Heart left ventricle (tissue), 13 donors: Measurements from ENCODE around the gene RPTOR.

Experiments
- POLR2A ChIP-seq, 2 donors: fragments of 450-650 bp; IDR thresholded peaks; one replicate each; pipeline ENCODE4 v1.6.1; 2017; ENCODE audit warnings: antibody characterized with exemption in 2 of 2, mild to moderate bottlenecking in 2 of 2, moderate library complexity in 2 of 2
- TF ChIP-seq, protein P1 (sequence below), 12 donors: fragments of 200-600 bp; sonication (generic) in 4 of 12; IDR thresholded peaks; one replicate each; pipeline versions ENCODE4 v1.5.0 to v1.8.0; 2018 to 2022; ENCODE audit warnings: antibody characterized with exemption in 12 of 12, mild to moderate bottlenecking in 5 of 12
- donor health status: ischemic (EF 13 %, LVEDD 7.1; RV severe dilation, severe dysfunction).
- donor health status: DM: no; HTN: yes; CAD: no.
- donor health status: DM: no; HTN: no; CAD: no.
- donor health status: ischemic (EF 25% LVEDD 6.9; RV normal size, moderate dysfunction).
- donor health status: ischemic (EF 25% LVEDD 5.7; RV mildly dilated, moderate dysfunction).
- donor health status: ischemic (EF 35%, LVEDD 5.7; RV mildly dilated, moderate dysfunction).
- donor health status: nonischemic (EF 11% LVEDD 7.7; RV severe dilation, severe dysfunction).
- donor health status: DM: yes; HTN: yes; CAD: no.
- donor health status: PGD.
- donor health status: ischemic (EF 29% LVEDD 5.4; RV normal size, mild dysfunction).
- donor health status: nonischemic (EF 23%, LVEDD 6.1; RV moderate dilation, normal function).

DNA sequence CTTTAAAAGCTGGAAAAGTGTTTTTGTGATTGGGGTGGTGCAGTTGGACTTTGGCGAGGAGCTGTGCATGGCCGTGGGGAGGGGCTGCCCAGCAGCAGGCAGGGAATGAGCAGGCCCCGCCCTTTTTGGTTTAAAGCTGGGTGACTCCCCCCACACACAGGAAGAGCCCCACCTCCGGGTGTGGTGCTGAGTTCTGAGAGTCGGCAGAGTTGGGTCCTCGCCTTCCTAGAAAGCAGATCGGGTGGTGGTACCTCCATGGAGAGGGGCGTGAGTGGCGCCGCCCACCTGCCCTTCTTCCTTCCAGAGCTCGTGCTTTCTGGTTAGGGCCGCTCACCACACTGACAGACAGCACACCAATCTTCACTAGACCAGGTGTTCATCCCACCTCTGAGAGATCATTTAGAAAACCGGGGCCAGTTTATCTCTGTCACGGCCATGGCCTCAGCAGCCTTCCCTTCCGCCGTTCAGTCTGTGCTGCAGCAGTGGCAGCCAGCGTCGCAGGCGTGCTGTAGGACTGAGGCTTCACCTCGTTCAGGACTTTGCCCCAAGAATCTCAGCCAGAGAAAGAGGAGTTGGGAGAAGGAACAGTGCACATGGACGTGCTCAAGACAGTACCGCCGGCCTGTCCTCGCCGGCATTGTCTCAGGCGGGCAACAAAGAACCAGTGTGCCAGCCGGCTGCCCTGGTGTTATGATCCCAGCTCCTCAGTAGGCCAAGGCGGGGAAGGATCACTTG lies 303.0 kb downstream of the RPTOR start:
- TF ChIP-seq, protein P1, sequence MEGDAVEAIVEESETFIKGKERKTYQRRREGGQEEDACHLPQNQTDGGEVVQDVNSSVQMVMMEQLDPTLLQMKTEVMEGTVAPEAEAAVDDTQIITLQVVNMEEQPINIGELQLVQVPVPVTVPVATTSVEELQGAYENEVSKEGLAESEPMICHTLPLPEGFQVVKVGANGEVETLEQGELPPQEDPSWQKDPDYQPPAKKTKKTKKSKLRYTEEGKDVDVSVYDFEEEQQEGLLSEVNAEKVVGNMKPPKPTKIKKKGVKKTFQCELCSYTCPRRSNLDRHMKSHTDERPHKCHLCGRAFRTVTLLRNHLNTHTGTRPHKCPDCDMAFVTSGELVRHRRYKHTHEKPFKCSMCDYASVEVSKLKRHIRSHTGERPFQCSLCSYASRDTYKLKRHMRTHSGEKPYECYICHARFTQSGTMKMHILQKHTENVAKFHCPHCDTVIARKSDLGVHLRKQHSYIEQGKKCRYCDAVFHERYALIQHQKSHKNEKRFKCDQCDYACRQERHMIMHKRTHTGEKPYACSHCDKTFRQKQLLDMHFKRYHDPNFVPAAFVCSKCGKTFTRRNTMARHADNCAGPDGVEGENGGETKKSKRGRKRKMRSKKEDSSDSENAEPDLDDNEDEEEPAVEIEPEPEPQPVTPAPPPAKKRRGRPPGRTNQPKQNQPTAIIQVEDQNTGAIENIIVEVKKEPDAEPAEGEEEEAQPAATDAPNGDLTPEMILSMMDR (IDR thresholded peaks at IDR 0.05): no peak
- TF ChIP-seq POLR2A (IDR thresholded peaks at IDR 0.05): no peak
